ENCODE results near the gene VPS8. TPM values are rescaled to one million over a fixed set of nuclear protein-coding genes. Genes with fewer than 3 reads are reported as not detected.

The VPS8 gene
- total and polyA plus RNA-seq, 4 donors, result 4.2 to 34.9 (median 22.9) TPM

- no peak overlapping the region for H3K9ac ChIP-seq (ENCODE audit: low read depth in 1 of 2, low read length in 2 of 2)
- H3K4me3 ChIP-seq (ENCODE audit: low read depth in 1 of 3, low read length in 3 of 3), result no peak overlapping the region
- TF ChIP-seq ATF3 (IDR thresholded peaks at IDR 0.05) (no peak), YY1 (IDR thresholded peaks at IDR 0.05) (no peak), CTCF (IDR thresholded peaks at IDR 0.05; ENCODE audit: low read depth, low read length, missing input control) (no peak), MAX (IDR thresholded peaks at IDR 0.05) (no peak), HNF4G (IDR thresholded peaks at IDR 0.05) (no peak), RXRA (IDR thresholded peaks at IDR 0.05) (no peak), NR2F2 (IDR thresholded peaks at IDR 0.05) (no peak), TAF1 (conservative IDR thresholded peaks at IDR 0.05) (no peak), FOXA1 (IDR thresholded peaks at IDR 0.05) (no peak), REST (IDR thresholded peaks at IDR 0.05) (no peak)
- TF ChIP-seq, protein P1, sequence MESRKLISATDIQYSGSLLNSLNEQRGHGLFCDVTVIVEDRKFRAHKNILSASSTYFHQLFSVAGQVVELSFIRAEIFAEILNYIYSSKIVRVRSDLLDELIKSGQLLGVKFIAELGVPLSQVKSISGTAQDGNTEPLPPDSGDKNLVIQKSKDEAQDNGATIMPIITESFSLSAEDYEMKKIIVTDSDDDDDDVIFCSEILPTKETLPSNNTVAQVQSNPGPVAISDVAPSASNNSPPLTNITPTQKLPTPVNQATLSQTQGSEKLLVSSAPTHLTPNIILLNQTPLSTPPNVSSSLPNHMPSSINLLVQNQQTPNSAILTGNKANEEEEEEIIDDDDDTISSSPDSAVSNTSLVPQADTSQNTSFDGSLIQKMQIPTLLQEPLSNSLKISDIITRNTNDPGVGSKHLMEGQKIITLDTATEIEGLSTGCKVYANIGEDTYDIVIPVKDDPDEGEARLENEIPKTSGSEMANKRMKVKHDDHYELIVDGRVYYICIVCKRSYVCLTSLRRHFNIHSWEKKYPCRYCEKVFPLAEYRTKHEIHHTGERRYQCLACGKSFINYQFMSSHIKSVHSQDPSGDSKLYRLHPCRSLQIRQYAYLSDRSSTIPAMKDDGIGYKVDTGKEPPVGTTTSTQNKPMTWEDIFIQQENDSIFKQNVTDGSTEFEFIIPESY (IDR thresholded peaks at IDR 0.05), result no peak
- DNase-seq (ENCODE audit: low spot score), result no peak
- no peaks in the 10 kb centered on the region for H3K9me3 ChIP-seq (ENCODE audit: control insufficient read depth in 4 of 4, low read length in 3 of 4)
- H3K36me3 ChIP-seq (ENCODE audit: control insufficient read depth in 4 of 4, insufficient read depth in 3 of 4, low read depth in 1 of 4, low read length in 3 of 4), result peaks cover 0 to 7% (median 2%) of the 10 kb centered on the region in 4 donors
- no peaks in the 10 kb centered on the region for H3K27me3 ChIP-seq (ENCODE audit: control insufficient read depth in 4 of 4, insufficient read depth in 4 of 4, low read length in 3 of 4)
- no peaks in the 10 kb centered on the region for H3K4me1 ChIP-seq (ENCODE audit: control insufficient read depth in 4 of 4, insufficient read depth in 4 of 4, low read length in 3 of 4)
- H3K27ac ChIP-seq (ENCODE audit: low read depth in 1 of 2, low read length in 2 of 2), result no peak overlapping the region
Observed at GRCh38 chr3:184845819-184846218, 33.9 kb downstream of the VPS8 start.

GRCh38 chr3:184846496-184846895, 34.5 kb downstream of the VPS8 start:
- no peak for DNase-seq (ENCODE audit: low spot score)
- no peaks in the 10 kb centered on the region for H3K27me3 ChIP-seq (ENCODE audit: control insufficient read depth in 4 of 4, insufficient read depth in 4 of 4, low read length in 3 of 4)
- H3K36me3 ChIP-seq (ENCODE audit: control insufficient read depth in 4 of 4, insufficient read depth in 3 of 4, low read depth in 1 of 4, low read length in 3 of 4), result peaks cover under 1 to 7% (median 4%) of the 10 kb centered on the region in 4 donors
- H3K27ac ChIP-seq (ENCODE audit: low read depth in 1 of 2, low read length in 2 of 2), result no peak overlapping the region
- no peaks in the 10 kb centered on the region for H3K4me1 ChIP-seq (ENCODE audit: control insufficient read depth in 4 of 4, insufficient read depth in 4 of 4, low read length in 3 of 4)
- H3K4me3 ChIP-seq (ENCODE audit: low read depth in 1 of 3, low read length in 3 of 3), result no peak overlapping the region
- no peak overlapping the region for H3K9ac ChIP-seq (ENCODE audit: low read depth in 1 of 2, low read length in 2 of 2)
- 90% methylated on average over 6 of the region's 6 CpGs for WGBS
- no peaks in the 10 kb centered on the region for H3K9me3 ChIP-seq (ENCODE audit: control insufficient read depth in 4 of 4, low read length in 3 of 4)
- TF ChIP-seq HNF4G (IDR thresholded peaks at IDR 0.05) (no peak), SP1 (IDR thresholded peaks at IDR 0.05) (no peak), TAF1 (conservative IDR thresholded peaks at IDR 0.05) (no peak), YY1 (IDR thresholded peaks at IDR 0.05) (no peak), EGR1 (IDR thresholded peaks at IDR 0.05; ENCODE audit: low read depth in 2 of 2) (no peak), FOXA2 (IDR thresholded peaks at IDR 0.05) (no peak), JUND (IDR thresholded peaks at IDR 0.05) (no peak), CTCF (IDR thresholded peaks at IDR 0.05; ENCODE audit: low read depth, low read length, missing input control) (no peak), FOXA1 (IDR thresholded peaks at IDR 0.05) (no peak), GABPA (IDR thresholded peaks at IDR 0.05 in 1 of 2, conservative IDR thresholded peaks at IDR 0.05 in 1 of 2) (no peak), RAD21 (IDR thresholded peaks at IDR 0.05) (no peak)
- TF ChIP-seq, protein P1 (IDR thresholded peaks at IDR 0.05), result no peak

All from liver (tissue), 9 donors.